K562 (cell line): ENCODE measurements around the gene UTP4. TPM values are rescaled to one million over a fixed set of nuclear protein-coding genes. Genes with fewer than 3 reads are reported as not detected.

ENCODE experiments used
- ATF6 ChIP-seq: sonication (generic); formaldehyde crosslinking; IDR thresholded peaks from 2 replicates; pipeline ENCODE4 v1.4.0; 2020; ENCODE audit warnings: mild to moderate bottlenecking, missing genetic modification reagents
- C11orf30 ChIP-seq: fragments of 450-650 bp; IDR thresholded peaks from 2 replicates; pipeline ENCODE4 v1.6.1; 2016; ENCODE audit warnings: low read depth, mild to moderate bottlenecking
- E2F5 ChIP-seq: sonication (generic); formaldehyde crosslinking; IDR thresholded peaks from 2 replicates; pipeline ENCODE4 v1.8.0; 2022; ENCODE audit warnings: mild to moderate bottlenecking, missing genetic modification reagents
- GTF2E2 ChIP-seq: fragments of 200-800 bp; sonication (Bioruptor generic); IDR thresholded peaks from 2 replicates; pipeline ENCODE4 v1.6.1; 2016; ENCODE audit warnings: missing genetic modification characterization, missing compliant biosample characterization
- HLTF ChIP-seq: fragments of 450-650 bp; IDR thresholded peaks from 2 replicates; pipeline ENCODE4 v1.6.1; 2016
- KLF16 ChIP-seq: IDR thresholded peaks from 2 replicates; pipeline ENCODE4 v1.6.1; 2016; ENCODE audit warnings: antibody characterized with exemption
- LCOR ChIP-seq: sonication (generic); formaldehyde crosslinking; IDR thresholded peaks from 2 replicates; pipeline ENCODE4 v1.8.0; 2022; ENCODE audit warnings: mild to moderate bottlenecking, missing genetic modification reagents
- NCOA2 ChIP-seq, 2 experiments: fragments of 450-650 bp; IDR thresholded peaks; 2 replicates each; pipeline ENCODE4 v1.6.1; 2018; ENCODE audit warnings: mild to moderate bottlenecking in 2 of 2, moderate library complexity in 1 of 2; ENCODE audit not compliant: partially characterized antibody in 2 of 2
- NR0B1 ChIP-seq: fragments of 450-650 bp; IDR thresholded peaks from one replicate; pipeline ENCODE4 v1.6.1; 2018; ENCODE audit warnings: mild to moderate bottlenecking, moderate library complexity; ENCODE audit not compliant: partially characterized antibody
- NR4A1 ChIP-seq, 2 experiments: fragments of 250-450 bp in 1 of 2; fragments of 450-650 bp in 1 of 2; sonication (Bioruptor Pico) in 1 of 2; IDR thresholded peaks; 2 replicates each; pipeline versions ENCODE4 v1.4.0 to v1.6.1; 2016 to 2020; ENCODE audit warnings: mild to moderate bottlenecking in 2 of 2, missing compliant biosample characterization in 1 of 2, missing genetic modification characterization in 1 of 2, moderate library complexity in 1 of 2
- PRPF4 ChIP-seq: fragments of 200-400 bp; formaldehyde crosslinking; IDR thresholded peaks from one replicate; pipeline ENCODE4 v1.6.1; 2017; ENCODE audit warnings: low read length, low read depth, mild to moderate bottlenecking; ENCODE audit not compliant: insufficient read depth, poor library complexity, severe bottlenecking
- TAF9B ChIP-seq: fragments of 450-650 bp; IDR thresholded peaks from 2 replicates; pipeline ENCODE4 v1.6.1; 2018; ENCODE audit warnings: mild to moderate bottlenecking; ENCODE audit not compliant: partially characterized antibody
- TCF7 ChIP-seq: sonication (generic); IDR thresholded peaks from 2 replicates; pipeline ENCODE4 v1.6.1; 2016; ENCODE audit warnings: antibody characterized with exemption, borderline replicate concordance
- ZNF280A ChIP-seq: fragments of 450-650 bp; IDR thresholded peaks from 2 replicates; pipeline ENCODE4 v1.6.1; 2018; ENCODE audit warnings: mild to moderate bottlenecking, low read depth; ENCODE audit not compliant: partially characterized antibody
- ZNF395 ChIP-seq: fragments of 200-800 bp; sonication (Bioruptor generic); IDR thresholded peaks from 2 replicates; pipeline ENCODE4 v1.6.1; 2017; ENCODE audit warnings: missing genetic modification characterization, missing compliant biosample characterization
- ZNF668 ChIP-seq: fragments of 250-450 bp; sonication (Bioruptor Pico); IDR thresholded peaks from 2 replicates; pipeline ENCODE4 v1.8.0; 2022; ENCODE audit warnings: mild to moderate bottlenecking, inconsistent platforms
- polyA plus RNA-seq, 8 experiments: library from polyadenylated mRNA; depleted of rRNA in 4 of 8; stranded (reverse) in 5 of 8; unstranded in 3 of 8; fragments of >200 nt; fragmentation: Nextera tagmentation in 2 of 8; fragmentation: Illumina TruSeq in 1 of 8; extraction: Ambion mirVana in 2 of 8; extraction: Trizol in 1 of 8; gene quantifications; 2 replicates each; pipeline versions ENCODE4 v1.2.1 to v1.2.3, GENCODE V29; 2011 to 2014; ENCODE audit warnings: inconsistent platforms in 1 of 8, missing spikeins in 1 of 8
- total RNA-seq, 7 experiments: library from RNA; depleted of rRNA in 6 of 7; stranded (reverse); fragments of >200 nt in 6 of 7; fragmentation: Illumina TruSeq in 2 of 7; extraction: Trizol in 2 of 7; gene quantifications; 2 replicates each; pipeline versions ENCODE4 v1.2.1 to v1.2.3, GENCODE V29; 2011 to 2021; ENCODE audit warnings: low replicate concordance in 1 of 7

UTP4 gene
- total and polyA plus RNA-seq, 9 of the 15 experiments (the other 6 are each of a cell fraction or from before 2014, with no cell fraction given): 46.1 to 203 (median 145) TPM

GRCh38 chr16:69132424-69133252, at the start of gene UTP4, which contains the start of gene CHTF8 (continued):
- TF ChIP-seq ZNF280A: no peak
- TF ChIP-seq E2F5 (CRISPR knock-in tag): no peak
- TF ChIP-seq GTF2E2 (tag): peak; percentile 68
- no peak for TF ChIP-seq TCF7
- 0 out of 2 replicates have a peak, but pooled peaks have one; percentile 24 for TF ChIP-seq ATF6
- no peak for TF ChIP-seq KLF16
- no peak for TF ChIP-seq LCOR
- no peak for TF ChIP-seq NR4A1 (CRISPR knock-in tag; IDR thresholded peaks at IDR 0.05)
- TF ChIP-seq NR4A1 (tag; IDR thresholded peaks at IDR 0.05): 0 out of 2 replicates have a peak, but pooled peaks have one; percentile 20
- TF ChIP-seq TAF9B: peak; percentile 2
- peak; percentile 20 for TF ChIP-seq PRPF4
- no peak for TF ChIP-seq HLTF
- TF ChIP-seq C11orf30: peak; percentile 45
- TF ChIP-seq ZNF395: 0 out of 2 replicates have a peak, but pooled peaks have one; percentile 52
- no peak for TF ChIP-seq ZNF668 (CRISPR knock-in tag)
- TF ChIP-seq NCOA2 (IDR thresholded peaks at IDR 0.05; ENCODE audit: partially characterized antibody in 2 of 2): no peak
- TF ChIP-seq NR0B1: no peak
